Activated CD4-positive, alpha-beta T cell treated with anti-CD3 and anti-CD28 coated beads, Interleukin-2, amount 10 ng/mL, durations not matched to agents 7 days and 5 days (primary cell): ENCODE measurements around the gene NUP93. TPM values are rescaled to one million over a fixed set of nuclear protein-coding genes. Genes with fewer than 3 reads are reported as not detected.
"Not testable (repeated sequence)": the region's sequence is repeated elsewhere in the genome, so short reads cannot be mapped to it uniquely, and the experiment has no call there.

Experiments
- CTCF ChIA-PET: fragments of 350-600 bp; sonication (Branson Sonifier 250); formaldehyde crosslinking; loops from one replicate; lab custom pipeline; 2021; ENCODE audit warnings: antibody characterized with exemption; lab: Charles Lee
- POLR2A ChIA-PET: fragments of 350-600 bp; sonication (Branson Sonifier 250); formaldehyde crosslinking; loops from one replicate; lab custom pipeline; 2021; ENCODE audit warnings: antibody characterized with exemption; lab: Charles Lee
- DNase-seq: peaks from one replicate; pipeline ENCODE4 v3.0.0-alpha.2; 2020
- H3K27ac Mint-ChIP-seq: one replicate; pipeline ENCODE4 v1.8.0; 2021; ENCODE audit warnings: mild to moderate bottlenecking, moderate library complexity, mixed read lengths
- H3K27me3 Mint-ChIP-seq: one replicate; pipeline ENCODE4 v1.8.0; 2021; ENCODE audit warnings: mixed read lengths
- H3K36me3 Mint-ChIP-seq: one replicate; pipeline ENCODE4 v1.8.0; 2021; ENCODE audit warnings: low read depth, mixed read lengths
- H3K4me1 Mint-ChIP-seq: one replicate; pipeline ENCODE4 v1.8.0; 2021; ENCODE audit warnings: mixed read lengths
- H3K4me3 Mint-ChIP-seq: one replicate; pipeline ENCODE4 v1.8.0; 2021; ENCODE audit warnings: mild to moderate bottlenecking, moderate library complexity, mixed read lengths
- H3K9me3 Mint-ChIP-seq: one replicate; pipeline ENCODE4 v1.8.0; 2021; ENCODE audit warnings: mixed read lengths
- total RNA-seq, 2 experiments: library from RNA; stranded (reverse); gene quantifications; one replicate each; pipeline ENCODE4 v1.2.3, GENCODE V29; 2021

The NUP93 gene
- total RNA-seq, 2 experiments from 2014 or later: 85.0 to 85.9 TPM

DNA sequence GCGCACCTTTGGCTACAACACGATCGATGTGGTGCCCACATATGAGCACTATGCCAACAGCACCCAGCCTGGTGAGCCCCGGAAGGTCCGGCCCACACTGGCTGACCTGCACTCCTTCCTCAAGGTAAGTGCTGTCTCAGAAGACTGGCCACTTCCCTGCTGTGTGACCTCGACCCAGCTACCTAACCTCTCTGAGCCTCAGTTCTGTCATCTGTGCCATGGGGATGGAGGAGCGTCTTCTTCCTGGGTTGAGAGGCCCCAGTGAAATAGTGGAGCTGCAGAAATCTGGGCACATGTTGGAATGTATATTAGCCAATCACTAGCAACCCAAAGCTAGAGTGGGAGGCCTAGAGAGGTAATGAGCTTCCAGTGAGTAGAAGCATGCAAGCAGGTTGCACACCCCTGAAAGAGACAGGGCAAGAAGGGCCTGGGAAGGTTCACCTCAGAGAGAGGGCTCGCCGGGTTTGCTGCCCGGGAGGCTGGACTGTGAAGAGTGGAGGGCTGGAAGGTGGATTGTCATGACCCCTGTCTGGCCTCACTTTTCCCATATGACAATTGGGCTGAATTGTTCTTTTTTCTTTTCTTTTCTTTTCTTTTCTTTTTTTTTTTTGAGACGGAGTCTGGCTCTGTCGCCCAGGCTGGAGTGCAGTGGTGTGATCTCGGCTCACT lies 135.6 kb downstream of the NUP93 start:
- Mint-ChIP-seq H3K4me1 (peaks cover 30% of the 10 kb centered on the region), H3K4me3 (no peak overlapping the region), H3K9me3 (no peaks in the 10 kb centered on the region), H3K27me3 (no peaks in the 10 kb centered on the region), H3K36me3 (no peaks in the 10 kb centered on the region), H3K27ac (peak overlapping the region; percentile 55)
- DNase-seq: no peak
- CTCF ChIA-PET: interaction anchor here (0.8 to 3.2 kb wide), 3 partner anchors 13 to 164 kb away, joined by 3 to 23 read pairs (median 3); no protein-coding TSS in a partner anchor
- POLR2A ChIA-PET: no interaction called here

DNA sequence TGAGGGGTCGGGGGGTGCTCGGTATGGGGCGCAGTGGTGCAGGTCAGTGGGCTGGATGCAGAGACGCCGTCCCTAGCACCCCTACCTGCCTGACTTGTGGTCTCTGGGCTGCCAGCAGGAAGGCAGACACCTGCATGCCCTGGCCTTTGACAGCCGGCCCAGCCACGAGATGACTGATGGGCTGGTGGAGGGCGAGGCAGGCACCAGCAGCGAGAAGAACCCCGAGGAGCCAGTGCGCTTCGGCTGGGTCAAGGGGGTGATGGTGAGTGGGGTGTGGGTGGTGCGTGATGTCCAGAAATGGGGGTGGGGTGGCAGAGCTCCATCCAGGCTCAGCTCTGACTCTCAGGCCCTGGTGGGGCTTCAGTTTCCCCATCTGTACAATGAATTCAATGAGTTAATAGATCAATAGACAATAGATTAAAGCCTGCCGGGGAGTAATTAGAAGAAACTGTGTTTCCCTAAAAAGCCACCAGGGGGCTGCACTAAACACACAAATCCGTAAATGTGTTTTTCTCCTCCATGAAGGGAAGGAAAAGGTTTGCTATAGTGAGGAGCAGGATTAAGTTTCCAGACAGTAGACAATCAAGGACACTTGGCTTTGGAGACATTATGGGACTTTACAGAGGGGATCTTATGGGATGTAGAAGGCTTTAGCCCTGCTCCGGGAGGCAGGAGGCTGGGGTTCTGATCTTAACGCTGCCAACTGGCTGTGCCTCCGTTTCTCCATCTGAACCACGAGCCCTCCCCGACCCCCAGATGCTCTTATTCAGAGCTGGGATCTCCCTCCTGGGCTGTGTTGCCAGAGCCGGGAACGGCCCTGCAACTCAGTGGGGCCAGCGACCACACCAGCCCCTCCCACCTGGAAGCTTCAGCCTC lies 137.3 kb downstream of the NUP93 start:
- Mint-ChIP-seq H3K27me3 (no peaks in the 10 kb centered on the region), H3K4me1 (peaks cover 14% of the 10 kb centered on the region), H3K27ac (no peak overlapping the region), H3K9me3 (no peaks in the 10 kb centered on the region), H3K4me3 (no peak overlapping the region), H3K36me3 (no peaks in the 10 kb centered on the region)
- CTCF ChIA-PET: interaction anchor here (0.6 to 3.2 kb wide), 14 partner anchors 8 to 161 kb away, joined by 3 to 23 read pairs (median 3); no protein-coding TSS in a partner anchor
- DNase-seq: peak; percentile 62
- POLR2A ChIA-PET: no interaction called here

- CTCF ChIA-PET: interaction anchor here (0.6 to 3.2 kb wide), 8 partner anchors 8 to 160 kb away, joined by 3 to 23 read pairs (median 4); no protein-coding TSS in a partner anchor
- Mint-ChIP-seq H3K9me3 (no peaks in the 10 kb centered on the region), H3K27me3 (no peaks in the 10 kb centered on the region), H3K4me3 (no peak overlapping the region), H3K27ac (no peak overlapping the region), H3K36me3 (no peaks in the 10 kb centered on the region), H3K4me1 (peaks cover 8% of the 10 kb centered on the region)
- DNase-seq: no peak
- POLR2A ChIA-PET: interaction anchor here (0.6 kb wide), 1 partner anchor 63 kb away, joined by 8 read pairs; no protein-coding TSS in a partner anchor
Observed at GRCh38 chr16:56868175-56868574, 138.2 kb downstream of the NUP93 start.

- POLR2A ChIA-PET: interaction anchor here (0.6 to 0.7 kb wide), 2 partner anchors 9 to 63 kb away, joined by 3 to 8 read pairs; no protein-coding TSS in a partner anchor
- not testable (repeated sequence) for H3K27me3 Mint-ChIP-seq, H3K27ac Mint-ChIP-seq, H3K4me1 Mint-ChIP-seq, H3K4me3 Mint-ChIP-seq, DNase-seq, H3K9me3 Mint-ChIP-seq, H3K36me3 Mint-ChIP-seq
- CTCF ChIA-PET: interaction anchor here (0.7 to 1.7 kb wide), 7 partner anchors 13 to 346 kb away, joined by 3 to 8 read pairs (median 3); no protein-coding TSS in a partner anchor
Observed at GRCh38 chr16:56868766-56869165, 138.8 kb downstream of the NUP93 start.

DNA sequence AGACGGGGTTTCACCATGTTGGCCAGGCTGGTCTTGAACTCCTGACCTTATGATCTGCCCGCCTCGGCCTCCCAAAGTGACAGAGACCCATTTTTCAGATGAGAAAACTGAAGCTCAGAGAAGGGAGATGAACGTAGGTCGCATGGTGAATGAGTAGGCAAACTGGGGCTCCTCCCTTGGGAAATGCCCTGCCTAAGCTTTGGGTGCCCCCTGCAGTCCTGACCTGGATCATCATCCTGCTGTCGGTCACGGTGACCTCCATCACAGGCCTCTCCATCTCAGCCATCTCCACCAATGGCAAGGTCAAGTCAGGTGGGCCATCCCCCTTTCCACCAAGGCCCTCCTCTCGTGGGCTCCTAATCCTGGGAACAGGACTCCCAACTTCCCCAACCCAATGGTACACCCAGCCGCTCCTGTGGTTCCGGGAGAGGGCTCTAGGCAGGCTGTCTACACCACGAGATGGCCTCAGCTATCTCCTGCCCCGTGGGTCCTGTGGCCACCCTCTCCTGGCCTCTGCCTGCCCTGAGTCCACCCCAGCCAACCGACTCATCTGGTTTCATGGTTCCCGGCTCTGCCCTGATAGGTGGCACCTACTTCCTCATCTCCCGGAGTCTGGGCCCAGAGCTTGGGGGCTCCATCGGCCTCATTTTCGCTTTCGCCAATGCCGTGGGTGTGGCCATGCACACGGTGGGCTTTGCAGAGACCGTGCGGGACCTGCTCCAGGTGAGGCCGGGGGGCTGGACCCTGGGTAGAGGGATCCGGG lies 139.8 kb downstream of the NUP93 start:
- POLR2A ChIA-PET: no interaction called here
- H3K36me3 Mint-ChIP-seq: no peaks in the 10 kb centered on the region
- H3K27ac Mint-ChIP-seq: peak overlapping the region; percentile 9

DNA sequence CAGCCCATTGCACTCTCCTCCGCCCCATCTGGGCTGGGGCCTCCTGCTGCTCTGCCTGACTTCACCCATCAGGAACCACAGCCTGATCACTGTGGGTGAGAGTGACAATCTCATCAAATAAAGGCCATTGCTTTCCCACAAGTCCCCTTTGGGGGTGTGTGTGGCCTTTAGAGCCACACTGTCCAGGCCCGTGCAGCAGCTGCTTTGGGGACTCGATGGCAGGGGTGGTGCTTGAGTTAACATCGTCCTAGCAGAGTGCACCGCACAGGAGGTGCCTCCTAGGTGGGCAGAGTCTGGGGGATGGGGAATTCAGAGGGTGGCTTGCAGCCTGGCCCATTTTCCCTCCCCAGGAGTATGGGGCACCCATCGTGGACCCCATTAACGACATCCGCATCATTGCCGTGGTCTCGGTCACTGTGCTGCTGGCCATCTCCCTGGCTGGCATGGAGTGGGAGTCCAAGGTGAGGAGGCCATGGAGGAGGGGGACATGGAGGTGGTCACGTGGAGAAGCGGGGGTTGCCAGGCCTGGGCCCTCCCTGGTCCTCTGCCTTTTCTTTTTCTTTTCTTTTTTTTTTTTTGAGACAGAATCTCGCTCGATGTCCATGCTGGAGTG lies 140.5 kb downstream of the NUP93 start:
- peaks cover 4% of the 10 kb centered on the region for H3K4me1 Mint-ChIP-seq
- no peak for DNase-seq
- no peak overlapping the region for H3K27ac Mint-ChIP-seq
- no peaks in the 10 kb centered on the region for H3K36me3 Mint-ChIP-seq
- no peaks in the 10 kb centered on the region for H3K9me3 Mint-ChIP-seq
- no peaks in the 10 kb centered on the region for H3K27me3 Mint-ChIP-seq
- CTCF ChIA-PET: interaction anchor here (0.7 to 1.1 kb wide), 2 partner anchors 9 to 17 kb away, joined by 3 read pairs; no protein-coding TSS in a partner anchor
- POLR2A ChIA-PET: interaction anchor here (0.6 kb wide), 1 partner anchor 78 kb away, joined by 3 read pairs; no protein-coding TSS in a partner anchor
- no peak overlapping the region for H3K4me3 Mint-ChIP-seq

More for the DNA sequence above, 139.8 kb downstream of the NUP93 start:
- no peaks in the 10 kb centered on the region for H3K27me3 Mint-ChIP-seq
- peaks cover 4% of the 10 kb centered on the region for H3K4me1 Mint-ChIP-seq
- no peaks in the 10 kb centered on the region for H3K9me3 Mint-ChIP-seq
- peak; percentile 32 for DNase-seq
- no peak overlapping the region for H3K4me3 Mint-ChIP-seq
- CTCF ChIA-PET: interaction anchor here (0.7 to 1.7 kb wide), 8 partner anchors 10 to 106 kb away, joined by 3 to 8 read pairs (median 3); no protein-coding TSS in a partner anchor

DNA sequence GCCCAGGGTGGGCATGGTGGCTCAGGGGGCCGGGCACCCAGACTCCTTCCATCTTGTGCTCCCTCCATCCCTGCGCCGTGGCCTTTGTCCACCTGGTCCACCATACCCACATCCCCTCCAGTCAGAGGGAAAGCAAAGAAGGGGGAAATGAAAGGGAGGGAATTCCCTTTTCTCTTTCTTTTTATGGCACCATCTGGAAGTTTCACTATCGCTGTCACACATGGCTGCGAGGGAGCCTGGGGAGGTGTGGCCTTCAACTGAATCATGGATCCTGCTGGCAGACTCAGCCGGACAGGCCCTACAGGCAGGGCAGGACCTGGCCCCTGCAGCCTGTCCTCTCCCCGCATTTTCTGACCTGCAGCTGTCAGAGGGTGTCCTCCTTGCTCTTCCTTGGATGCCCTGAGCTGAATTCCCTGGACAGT lies 141.3 kb downstream of the NUP93 start:
- Mint-ChIP-seq H3K27me3 (no peaks in the 10 kb centered on the region), H3K36me3 (no peaks in the 10 kb centered on the region), H3K27ac (no peak overlapping the region), H3K9me3 (no peaks in the 10 kb centered on the region), H3K4me3 (no peak overlapping the region), H3K4me1 (peaks cover 4% of the 10 kb centered on the region)
- ChIA-PET POLR2A (interaction anchor here (0.6 kb wide), 1 partner anchor 77 kb away, joined by 3 read pairs; no protein-coding TSS in a partner anchor), CTCF (interaction anchor here (1.1 kb wide), 1 partner anchor 9 kb away, joined by 3 read pairs; no protein-coding TSS in a partner anchor)
- DNase-seq: no peak

DNA sequence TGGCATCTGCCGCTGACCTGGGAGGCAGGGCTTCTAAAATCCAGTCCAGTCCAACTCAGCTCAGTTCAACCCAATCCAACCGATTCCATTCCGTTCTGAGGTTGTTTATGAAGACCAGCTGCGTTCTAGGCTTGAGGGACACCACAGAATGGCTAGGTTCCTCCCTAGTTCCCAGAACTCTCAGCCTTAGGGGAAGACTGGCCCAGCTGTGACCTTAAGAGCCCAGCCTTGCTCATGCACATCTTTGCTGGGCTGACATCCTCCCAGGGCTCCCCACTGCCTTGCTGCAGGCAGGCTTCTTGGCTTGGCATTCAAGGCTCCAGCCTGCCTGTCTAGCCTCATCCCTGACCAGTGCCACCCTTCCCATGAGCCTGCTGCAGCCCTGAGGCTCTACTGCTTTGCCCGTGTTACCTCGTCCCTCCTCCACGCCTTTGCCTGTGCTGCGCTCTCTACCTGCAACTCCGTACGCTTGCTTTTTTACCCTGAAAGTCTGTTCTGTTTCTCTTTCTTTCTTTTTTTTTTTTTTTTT lies 143.0 kb downstream of the NUP93 start:
- Mint-ChIP-seq H3K9me3 (no peaks in the 10 kb centered on the region), H3K27me3 (no peaks in the 10 kb centered on the region), H3K27ac (no peak overlapping the region), H3K4me1 (peaks cover 4% of the 10 kb centered on the region), H3K4me3 (no peak overlapping the region), H3K36me3 (no peaks in the 10 kb centered on the region)
- no peak for DNase-seq
- POLR2A ChIA-PET: no interaction called here
- CTCF ChIA-PET: interaction anchor here (0.6 kb wide), 1 partner anchor 240 kb away, joined by 4 read pairs; no protein-coding TSS in a partner anchor

GRCh38 chr16:56874800-56875199 lies 144.9 kb downstream of the NUP93 start:
- Mint-ChIP-seq H3K36me3 (no peaks in the 10 kb centered on the region), H3K4me3 (no peak overlapping the region), H3K4me1 (peaks cover 4% of the 10 kb centered on the region), H3K27ac (no peak overlapping the region), H3K27me3 (no peaks in the 10 kb centered on the region), H3K9me3 (no peaks in the 10 kb centered on the region)
- DNase-seq: no peak
- CTCF ChIA-PET: interaction anchor here (0.9 kb wide), 1 partner anchor 91 kb away, joined by 3 read pairs; no protein-coding TSS in a partner anchor
- POLR2A ChIA-PET: no interaction called here

DNA sequence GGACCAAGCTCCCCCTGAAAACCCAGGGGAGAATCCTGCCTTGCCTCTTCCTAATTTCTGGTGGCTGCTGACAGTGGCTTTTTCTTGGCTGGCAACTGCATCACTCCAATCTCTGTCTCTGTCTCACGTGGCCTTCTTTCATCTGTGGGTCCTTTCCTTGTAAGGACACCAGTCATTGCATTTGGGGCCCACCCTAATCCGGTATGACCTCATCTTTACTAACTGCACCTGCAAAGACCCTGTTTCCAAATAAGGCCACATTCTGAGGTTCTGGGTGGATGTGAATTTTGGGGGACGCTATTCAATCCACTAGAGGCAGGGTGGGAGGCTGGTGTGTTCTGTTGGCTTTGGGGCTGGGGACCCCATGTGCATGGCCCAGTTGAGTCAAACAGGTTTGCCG lies 146.1 kb downstream of the NUP93 start:
- no peaks in the 10 kb centered on the region for H3K9me3 Mint-ChIP-seq
- peak overlapping the region; percentile 42 for H3K27ac Mint-ChIP-seq

DNA sequence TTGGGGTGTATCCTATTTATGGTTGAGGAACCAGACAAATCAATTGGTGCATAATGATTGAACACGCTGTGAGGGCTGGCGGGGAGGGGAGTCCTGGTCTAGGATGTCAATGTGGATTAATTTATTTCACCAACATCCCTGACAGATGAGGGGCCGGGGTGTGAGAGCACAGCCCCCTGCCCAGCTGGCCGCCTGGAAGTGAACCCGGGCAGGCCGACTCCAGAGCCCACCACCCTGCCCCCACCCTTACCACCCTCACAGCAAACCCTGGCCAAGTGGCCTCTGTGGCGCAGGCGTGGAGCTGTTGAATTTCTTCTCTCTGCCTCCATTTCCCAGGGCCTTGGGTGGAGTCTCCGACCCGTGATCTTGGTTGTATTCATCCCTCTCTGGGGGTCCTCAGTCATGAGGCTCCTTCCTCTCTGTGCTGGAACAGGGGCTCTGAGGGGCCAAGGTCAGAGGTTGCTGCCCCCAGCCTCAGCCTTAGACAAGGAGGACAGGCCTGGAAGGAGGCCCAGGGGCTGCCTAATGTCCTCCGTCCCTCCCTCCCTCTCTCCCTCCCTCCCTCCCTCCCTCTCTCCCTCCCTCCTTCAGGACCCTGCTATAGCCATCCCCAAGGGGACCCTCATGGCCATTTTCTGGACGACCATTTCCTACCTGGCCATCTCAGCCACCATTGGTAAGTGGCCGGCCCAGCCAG lies 147.7 kb downstream of the NUP93 start:
- Mint-ChIP-seq H3K36me3 (no peaks in the 10 kb centered on the region), H3K4me3 (no peak overlapping the region), H3K4me1 (peaks cover 4% of the 10 kb centered on the region), H3K27ac (no peak overlapping the region), H3K27me3 (no peaks in the 10 kb centered on the region), H3K9me3 (no peaks in the 10 kb centered on the region)
- POLR2A ChIA-PET: no interaction called here
- no peak for DNase-seq
- CTCF ChIA-PET: no interaction called here

More for the DNA sequence above, 146.1 kb downstream of the NUP93 start:
- Mint-ChIP-seq H3K36me3 (no peaks in the 10 kb centered on the region), H3K4me1 (peaks cover 4% of the 10 kb centered on the region), H3K27me3 (no peaks in the 10 kb centered on the region), H3K4me3 (no peak overlapping the region)
- POLR2A ChIA-PET: no interaction called here
- CTCF ChIA-PET: interaction anchor here (0.6 to 1.1 kb wide), 3 partner anchors 8 to 673 kb away, joined by 3 to 7 read pairs (median 5); no protein-coding TSS in a partner anchor
- DNase-seq: no peak
